Stimulated activated CD8-positive, alpha-beta memory T cell treated with anti-CD3 and anti-CD28 coated beads, Interleukin-4, amount 100 ng/mL, for 4 hours (primary cell): ENCODE measurements around the gene TLL2.

ENCODE experiments used
- DNase-seq, 2 donors: peaks; one replicate each; pipeline ENCODE4 v3.0.0-alpha.2; 2020; ENCODE audit warnings: low read depth in 2 of 2, low spot score in 1 of 2

Gene TLL2

GRCh38 chr10:96509017-96509641 lies 4.6 kb downstream of the TLL2 start:
- DNase-seq: no peak

GRCh38 chr10:96507044-96507443 lies 6.7 kb downstream of the TLL2 start:
- no peak for DNase-seq

- no peak for DNase-seq
Observed at GRCh38 chr10:96505150-96506136, 8.3 kb downstream of the TLL2 start.

GRCh38 chr10:96502561-96503282 lies 11.0 kb downstream of the TLL2 start:
- DNase-seq: no peak

- DNase-seq: no peak
Observed at GRCh38 chr10:96501985-96502384, 11.7 kb downstream of the TLL2 start.

GRCh38 chr10:96500519-96500918 lies 13.2 kb downstream of the TLL2 start:
- DNase-seq: no peak

GRCh38 chr10:96500050-96500449 lies 13.7 kb downstream of the TLL2 start:
- DNase-seq: no peak

GRCh38 chr10:96497391-96497790 lies 16.3 kb downstream of the TLL2 start:
- no peak for DNase-seq

- DNase-seq: no peak
Observed at GRCh38 chr10:96496281-96496925, 17.3 kb downstream of the TLL2 start.

- DNase-seq: no peak
Observed at GRCh38 chr10:96495544-96495943, 18.2 kb downstream of the TLL2 start.

GRCh38 chr10:96494694-96495093 lies 19.0 kb downstream of the TLL2 start:
- no peak for DNase-seq

GRCh38 chr10:96493871-96494525 lies 19.7 kb downstream of the TLL2 start:
- DNase-seq: no peak

GRCh38 chr10:96493254-96493653 lies 20.5 kb downstream of the TLL2 start:
- DNase-seq: no peak

GRCh38 chr10:96491303-96491702 lies 22.4 kb downstream of the TLL2 start:
- DNase-seq: no peak

GRCh38 chr10:96488161-96488935 lies 25.4 kb downstream of the TLL2 start:
- DNase-seq: no peak

- DNase-seq: no peak
Observed at GRCh38 chr10:96482815-96483588, 30.7 kb downstream of the TLL2 start.

GRCh38 chr10:96478355-96478754 lies 35.4 kb downstream of the TLL2 start:
- no peak for DNase-seq

- DNase-seq: no peak
Observed at GRCh38 chr10:96473866-96474265, 39.9 kb downstream of the TLL2 start.

GRCh38 chr10:96470116-96470743 lies 43.5 kb downstream of the TLL2 start:
- DNase-seq: no peak
